ENCODE data around the gene SMARCE1. TPM values are rescaled to one million over a fixed set of nuclear protein-coding genes. Genes with fewer than 3 reads are reported as not detected.

SMARCE1 gene
- total and polyA plus RNA-seq, 9 donors = 80.2 to 158 (median 112) TPM

GRCh38 chr17:40622509-40622928 is 25.1 kb downstream of the SMARCE1 start:
- Histone ChIP-seq H3K9me3 (no peaks in the 10 kb centered on the region), H3K4me3 (no peak overlapping the region), H3K4me1 (ENCODE audit: insufficient read depth) (peaks cover 2% of the 10 kb centered on the region), H3K36me3 (no peaks in the 10 kb centered on the region), H3K27ac (no peak overlapping the region), H3K27me3 (no peaks in the 10 kb centered on the region)
- 70 to 83% (median 72%) methylated on average over 3 of the region's 3 CpGs for WGBS, 3 donors
- intact Hi-C loops (cut with DNase I) = loop anchor here in 1 of 4 donors (10.0 kb wide), 1 partner anchor 172 kb away; the partner anchor contains the start of gene KRT28
- DNase-seq = no peak
- TF ChIP-seq POLR2A (IDR thresholded peaks at IDR 0.05) = no peak
- TF ChIP-seq, protein P1, sequence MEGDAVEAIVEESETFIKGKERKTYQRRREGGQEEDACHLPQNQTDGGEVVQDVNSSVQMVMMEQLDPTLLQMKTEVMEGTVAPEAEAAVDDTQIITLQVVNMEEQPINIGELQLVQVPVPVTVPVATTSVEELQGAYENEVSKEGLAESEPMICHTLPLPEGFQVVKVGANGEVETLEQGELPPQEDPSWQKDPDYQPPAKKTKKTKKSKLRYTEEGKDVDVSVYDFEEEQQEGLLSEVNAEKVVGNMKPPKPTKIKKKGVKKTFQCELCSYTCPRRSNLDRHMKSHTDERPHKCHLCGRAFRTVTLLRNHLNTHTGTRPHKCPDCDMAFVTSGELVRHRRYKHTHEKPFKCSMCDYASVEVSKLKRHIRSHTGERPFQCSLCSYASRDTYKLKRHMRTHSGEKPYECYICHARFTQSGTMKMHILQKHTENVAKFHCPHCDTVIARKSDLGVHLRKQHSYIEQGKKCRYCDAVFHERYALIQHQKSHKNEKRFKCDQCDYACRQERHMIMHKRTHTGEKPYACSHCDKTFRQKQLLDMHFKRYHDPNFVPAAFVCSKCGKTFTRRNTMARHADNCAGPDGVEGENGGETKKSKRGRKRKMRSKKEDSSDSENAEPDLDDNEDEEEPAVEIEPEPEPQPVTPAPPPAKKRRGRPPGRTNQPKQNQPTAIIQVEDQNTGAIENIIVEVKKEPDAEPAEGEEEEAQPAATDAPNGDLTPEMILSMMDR (IDR thresholded peaks at IDR 0.05) = no peak
- no peak for TF ChIP-seq EP300 (IDR thresholded peaks at IDR 0.05)

- Histone ChIP-seq H3K27ac (no peak overlapping the region), H3K36me3 (no peaks in the 10 kb centered on the region), H3K4me3 (no peak overlapping the region), H3K9me3 (no peaks in the 10 kb centered on the region), H3K27me3 (no peaks in the 10 kb centered on the region), H3K4me1 (ENCODE audit: insufficient read depth) (peaks cover 2% of the 10 kb centered on the region)
- TF ChIP-seq, protein P1 (IDR thresholded peaks at IDR 0.05) = no peak
- no peak for TF ChIP-seq EP300 (IDR thresholded peaks at IDR 0.05)
- WGBS, 3 donors = 13 to 25% (median 14%) methylated on average over 8 of the region's 8 CpGs
- intact Hi-C loops (cut with DNase I) = loop anchor here in 1 of 4 donors (10.0 kb wide), 1 partner anchor 173 kb away; the partner anchor contains the start of gene KRT28
- no peak for DNase-seq
Measured at GRCh38 chr17:40621578-40621977, 26.0 kb downstream of the SMARCE1 start.

DNA sequence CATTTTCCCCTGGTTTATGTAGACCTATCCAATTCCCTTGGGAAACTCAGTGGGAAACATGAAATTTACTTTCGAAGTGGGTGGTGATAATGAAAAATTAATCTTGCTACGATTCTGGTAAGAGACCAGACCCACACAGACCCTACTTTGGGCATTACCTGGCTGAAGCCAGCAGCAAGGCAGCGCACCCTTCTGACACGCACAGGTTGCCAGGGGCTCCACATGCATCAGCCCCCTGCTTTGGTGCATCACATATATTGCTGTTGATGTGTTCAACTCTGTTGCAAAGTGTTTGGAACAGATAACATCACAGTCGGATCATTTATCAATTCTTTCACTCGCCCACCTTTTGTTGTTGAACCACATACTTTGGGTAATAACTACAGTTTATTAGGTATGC is 26.6 kb downstream of the SMARCE1 start:
- 76 to 83% (median 78%) methylated on average over 6 of the region's 6 CpGs for WGBS, 3 donors
- intact Hi-C loops (cut with DNase I) = loop anchor here in 1 of 4 donors (10.0 kb wide), 1 partner anchor 174 kb away; the partner anchor contains the start of gene KRT28

DNA sequence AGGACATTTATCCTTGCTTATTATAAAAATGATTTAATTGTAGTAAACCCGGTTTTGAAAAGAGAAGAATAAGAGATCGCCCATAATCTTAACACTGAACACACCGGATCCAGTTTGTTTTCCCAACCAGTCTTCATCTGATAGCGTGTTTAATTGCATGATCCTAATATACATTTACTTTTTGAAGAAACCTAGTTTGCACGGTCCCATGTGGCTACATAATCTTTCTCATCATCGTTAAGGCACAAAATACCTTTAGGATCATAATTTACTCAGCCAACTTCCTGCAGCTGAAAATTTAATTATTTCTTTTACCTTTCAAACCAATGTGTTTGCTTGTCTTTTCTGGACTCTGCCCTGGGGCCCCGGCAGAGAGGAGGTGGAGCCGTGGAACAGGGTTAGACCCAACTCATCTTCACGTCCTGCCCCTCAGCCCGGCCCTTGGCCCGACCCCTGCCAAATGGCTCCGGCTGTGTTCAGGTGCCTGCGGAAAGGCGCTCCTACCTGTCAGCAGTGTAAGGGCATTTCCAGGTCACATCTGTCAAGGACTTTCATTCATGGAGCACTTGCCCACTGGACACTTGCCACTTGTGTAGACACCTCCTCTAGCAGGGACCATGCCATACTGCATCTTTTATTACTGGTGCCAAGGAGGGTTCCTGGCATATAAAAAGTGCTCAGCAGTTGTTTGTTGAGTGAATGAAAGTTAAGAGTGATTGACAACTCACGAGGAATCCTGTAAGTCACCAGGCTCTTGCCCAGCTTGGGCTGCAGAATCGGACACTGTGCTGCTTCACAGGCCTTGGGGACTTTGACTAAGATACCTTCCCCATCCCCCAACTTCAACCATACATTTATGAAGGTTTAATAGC is 28.6 kb downstream of the SMARCE1 start:
- no peaks in the 10 kb centered on the region for H3K36me3 ChIP-seq
- H3K27me3 ChIP-seq = no peaks in the 10 kb centered on the region
- no peak overlapping the region for H3K4me3 ChIP-seq
- peaks cover 11% of the 10 kb centered on the region for H3K4me1 ChIP-seq (ENCODE audit: insufficient read depth)
- no peaks in the 10 kb centered on the region for H3K9me3 ChIP-seq
- TF ChIP-seq POLR2A (IDR thresholded peaks at IDR 0.05) = no peak
- TF ChIP-seq EP300 (IDR thresholded peaks at IDR 0.05) = no peak
- TF ChIP-seq, protein P1 (IDR thresholded peaks at IDR 0.05) = no peak
- intact Hi-C loops (cut with DNase I) = loop anchor here in 1 of 4 donors (5.0 kb wide), 1 partner anchor 173 kb away; no protein-coding TSS in a partner anchor
- no peak for DNase-seq
- 71 to 78% (median 73%) methylated on average over 16 of the region's 16 CpGs for WGBS, 3 donors
- no peak overlapping the region for H3K27ac ChIP-seq

More for the DNA sequence above, 26.6 kb downstream of the SMARCE1 start:
- no peak for DNase-seq
- Histone ChIP-seq H3K9me3 (no peaks in the 10 kb centered on the region), H3K27me3 (no peaks in the 10 kb centered on the region), H3K4me3 (no peak overlapping the region), H3K27ac (no peak overlapping the region), H3K4me1 (ENCODE audit: insufficient read depth) (peaks cover 3% of the 10 kb centered on the region), H3K36me3 (no peaks in the 10 kb centered on the region)
- TF ChIP-seq, protein P1 (IDR thresholded peaks at IDR 0.05) = no peak
- TF ChIP-seq EP300 (IDR thresholded peaks at IDR 0.05) = no peak

Measured in ovary (tissue), 9 donors.